ENCODE measurements around the gene DDX54.

The DDX54 gene

DNA sequence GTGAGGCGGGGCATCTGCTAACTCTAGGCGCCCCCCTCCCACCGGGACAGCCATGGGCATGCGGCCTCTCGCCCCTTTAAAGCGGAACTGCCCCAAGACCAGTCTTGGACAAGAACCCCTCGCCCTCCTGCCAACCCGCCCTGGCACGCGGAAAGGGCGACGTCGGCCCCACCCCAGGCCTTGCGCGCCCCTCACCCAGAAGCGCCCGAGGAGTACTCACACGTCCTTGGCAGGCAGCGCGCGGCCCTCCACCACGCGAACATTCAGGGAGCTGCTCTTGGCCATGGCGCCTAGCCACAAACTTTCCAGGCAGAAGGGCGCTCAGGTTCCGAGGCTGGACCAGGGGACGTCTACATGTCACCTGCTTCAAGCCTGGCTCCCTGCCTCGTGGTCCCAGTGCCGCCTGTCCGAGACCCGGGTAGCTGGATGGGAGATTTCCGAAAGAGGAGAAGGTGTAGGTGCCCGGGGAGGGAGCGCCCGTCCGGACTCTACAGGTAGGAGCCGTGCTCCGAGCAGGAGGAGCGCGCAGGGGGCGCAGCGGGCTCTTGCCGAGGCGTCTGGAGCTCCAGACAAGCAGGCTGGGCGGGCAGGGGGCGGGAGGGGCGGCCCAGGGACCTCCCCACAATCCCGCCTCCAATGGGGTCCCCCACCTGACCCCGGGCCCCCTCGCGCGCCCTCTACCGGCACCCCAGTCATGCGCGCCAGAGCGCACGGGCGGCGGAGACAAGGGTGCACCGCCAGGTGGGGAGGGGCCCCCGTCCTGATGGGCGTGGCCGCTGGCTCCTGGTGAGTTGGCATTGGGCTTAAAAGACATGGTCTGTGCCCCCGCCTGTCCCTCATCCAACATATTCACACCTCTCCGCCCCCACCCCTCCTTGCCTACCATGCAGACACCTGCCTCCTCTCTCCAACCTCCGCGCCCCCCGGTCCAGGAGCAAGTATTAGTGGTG is 49.8 kb downstream of the DDX54 start, which contains the start of gene RASAL1:
TSS of gene RASAL1 (minus strand) at position 584 of the 950 bp plus-strand sequence. CDS start at position 285, 299 bp downstream.
- ChIA-PET POLR2A (ENCODE audit: low non-redundant PET) (no interaction called here), CTCF (interaction anchor here (0.7 to 0.8 kb wide), 2 partner anchors 15 to 16 kb away, joined by 3 to 7 read pairs; no protein-coding TSS in a partner anchor)
- H3K27ac ChIP-seq, result no peak within 1 kb of the TSS
- TF ChIP-seq, protein P1, sequence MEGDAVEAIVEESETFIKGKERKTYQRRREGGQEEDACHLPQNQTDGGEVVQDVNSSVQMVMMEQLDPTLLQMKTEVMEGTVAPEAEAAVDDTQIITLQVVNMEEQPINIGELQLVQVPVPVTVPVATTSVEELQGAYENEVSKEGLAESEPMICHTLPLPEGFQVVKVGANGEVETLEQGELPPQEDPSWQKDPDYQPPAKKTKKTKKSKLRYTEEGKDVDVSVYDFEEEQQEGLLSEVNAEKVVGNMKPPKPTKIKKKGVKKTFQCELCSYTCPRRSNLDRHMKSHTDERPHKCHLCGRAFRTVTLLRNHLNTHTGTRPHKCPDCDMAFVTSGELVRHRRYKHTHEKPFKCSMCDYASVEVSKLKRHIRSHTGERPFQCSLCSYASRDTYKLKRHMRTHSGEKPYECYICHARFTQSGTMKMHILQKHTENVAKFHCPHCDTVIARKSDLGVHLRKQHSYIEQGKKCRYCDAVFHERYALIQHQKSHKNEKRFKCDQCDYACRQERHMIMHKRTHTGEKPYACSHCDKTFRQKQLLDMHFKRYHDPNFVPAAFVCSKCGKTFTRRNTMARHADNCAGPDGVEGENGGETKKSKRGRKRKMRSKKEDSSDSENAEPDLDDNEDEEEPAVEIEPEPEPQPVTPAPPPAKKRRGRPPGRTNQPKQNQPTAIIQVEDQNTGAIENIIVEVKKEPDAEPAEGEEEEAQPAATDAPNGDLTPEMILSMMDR (conservative IDR thresholded peaks at IDR 0.05; ENCODE audit: low read depth), result no peak; the same call in 1 of the 2 replicates
- peak; percentile 67 for DNase-seq (ENCODE audit: low spot score)

- no peak overlapping the region for H3K27ac ChIP-seq
- CTCF ChIA-PET, result interaction anchor here (0.6 to 1.6 kb wide), 2 partner anchors 18 to 46 kb away, joined by 4 to 11 read pairs; no protein-coding TSS in a partner anchor
- POLR2A ChIA-PET (ENCODE audit: low non-redundant PET), result no interaction called here
- DNase-seq (ENCODE audit: low spot score), result no peak
- TF ChIP-seq, protein P1 (conservative IDR thresholded peaks at IDR 0.05; ENCODE audit: low read depth), result no peak
These were observed 50.7 kb downstream of the DDX54 start for GRCh38 chr12:113134521-113134951.

DNA sequence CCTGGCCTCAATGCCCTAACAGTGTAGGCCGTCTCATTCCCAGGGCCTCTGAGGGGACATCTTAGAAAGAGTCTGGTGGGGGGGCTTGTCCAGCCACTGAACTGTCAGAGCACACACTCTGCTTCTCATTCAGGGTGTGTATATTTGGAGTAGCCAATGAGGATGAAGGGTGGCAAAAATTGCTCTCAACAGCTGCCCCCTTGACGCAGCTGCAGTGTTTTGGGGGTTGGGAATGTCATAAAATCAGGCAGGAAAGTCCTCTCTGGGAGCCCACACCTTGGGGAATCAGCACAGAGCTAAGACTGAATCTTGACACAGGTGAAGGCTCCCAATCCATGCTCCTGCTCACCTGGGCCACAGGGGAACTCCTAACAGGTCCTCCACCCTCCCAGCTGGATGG is 51.2 kb downstream of the DDX54 start:
- no peak for DNase-seq (ENCODE audit: low spot score)
- POLR2A ChIA-PET (ENCODE audit: low non-redundant PET), result no interaction called here
- no peak overlapping the region for H3K27ac ChIP-seq
- CTCF ChIA-PET, result interaction anchor here (0.6 to 1.6 kb wide), 2 partner anchors 19 to 45 kb away, joined by 4 to 11 read pairs; no protein-coding TSS in a partner anchor
- TF ChIP-seq, protein P1 (conservative IDR thresholded peaks at IDR 0.05; ENCODE audit: low read depth), result no peak

GRCh38 chr12:113133666-113134065 is 51.6 kb downstream of the DDX54 start:
- POLR2A ChIA-PET (ENCODE audit: low non-redundant PET), result no interaction called here
- CTCF ChIA-PET, result interaction anchor here (0.7 to 1.6 kb wide), 3 partner anchors 13 to 21 kb away, joined by 3 to 11 read pairs (median 7); no protein-coding TSS in a partner anchor
- TF ChIP-seq, protein P1 (conservative IDR thresholded peaks at IDR 0.05; ENCODE audit: low read depth), result no peak
- DNase-seq (ENCODE audit: low spot score), result no peak
- H3K27ac ChIP-seq, result no peak overlapping the region

GRCh38 chr12:113133036-113133435 is 52.2 kb downstream of the DDX54 start:
- ChIA-PET CTCF (interaction anchor here (0.7 to 1.6 kb wide), 3 partner anchors 13 to 20 kb away, joined by 3 to 11 read pairs (median 7); no protein-coding TSS in a partner anchor), POLR2A (ENCODE audit: low non-redundant PET) (no interaction called here)
- TF ChIP-seq, protein P1 (conservative IDR thresholded peaks at IDR 0.05; ENCODE audit: low read depth), result no peak
- DNase-seq (ENCODE audit: low spot score), result no peak
- no peak overlapping the region for H3K27ac ChIP-seq

DNA sequence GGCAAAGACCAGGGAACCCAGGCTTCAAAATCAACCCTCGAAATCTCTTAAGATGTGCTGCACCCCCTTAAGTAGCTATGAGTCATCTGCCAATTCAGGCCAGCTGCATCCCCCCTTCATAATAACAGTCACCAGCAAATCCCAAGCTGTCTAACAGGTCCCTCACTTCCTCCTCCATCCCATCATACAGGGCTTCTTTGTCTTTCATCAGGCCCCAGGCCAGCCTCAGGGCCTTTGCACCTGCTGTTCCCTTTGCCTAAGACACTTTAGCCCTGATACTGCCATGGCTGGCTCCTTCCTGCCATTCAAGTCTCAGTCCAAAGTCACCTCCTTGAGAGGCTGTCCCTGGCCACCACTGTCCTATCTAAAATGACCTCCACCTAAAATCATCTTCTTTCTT is 53.7 kb downstream of the DDX54 start:
- DNase-seq (ENCODE audit: low spot score), result no peak
- no peak overlapping the region for H3K27ac ChIP-seq
- TF ChIP-seq, protein P1 (conservative IDR thresholded peaks at IDR 0.05; ENCODE audit: low read depth), result no peak
- CTCF ChIA-PET, result interaction anchor here (0.6 kb wide), 1 partner anchor 25 kb away, joined by 3 read pairs; no protein-coding TSS in a partner anchor
- POLR2A ChIA-PET (ENCODE audit: low non-redundant PET), result no interaction called here
